DLD1 (cell line): ENCODE measurements around the gene ENHO.

Experiments
- in situ Hi-C: cut with HindIII; loops from 2 replicates; pipeline ENCODE4 v1.10.0; 2017; ENCODE audit warnings: low sequenced_read_pairs

The ENHO gene

GRCh38 chr9:34555936-34556525, 33.2 kb upstream of the ENHO start:
- in situ Hi-C loops, result no loop called here

GRCh38 chr9:34555500-34555899, 32.7 kb upstream of the ENHO start:
- in situ Hi-C loops, result no loop called here

GRCh38 chr9:34555002-34555348, 32.2 kb upstream of the ENHO start:
- in situ Hi-C loops, result no loop called here

- in situ Hi-C loops, result no loop called here
Measured at GRCh38 chr9:34554211-34555001, 31.6 kb upstream of the ENHO start.

- in situ Hi-C loops, result no loop called here
Measured at GRCh38 chr9:34553511-34554021, 30.8 kb upstream of the ENHO start.

- in situ Hi-C loops, result no loop called here
Measured at GRCh38 chr9:34552986-34553385, 30.2 kb upstream of the ENHO start.

- in situ Hi-C loops, result no loop called here
Measured at GRCh38 chr9:34552606-34552981, 29.8 kb upstream of the ENHO start.

GRCh38 chr9:34551751-34552605, 29.2 kb upstream of the ENHO start:
- in situ Hi-C loops, result no loop called here

- in situ Hi-C loops, result no loop called here
Measured at GRCh38 chr9:34550681-34551270, 28.0 kb upstream of the ENHO start.

- in situ Hi-C loops, result no loop called here
Measured at GRCh38 chr9:34550016-34550680, 27.4 kb upstream of the ENHO start.

GRCh38 chr9:34549407-34549732, 26.6 kb upstream of the ENHO start:
- in situ Hi-C loops, result no loop called here

GRCh38 chr9:34547960-34548611, 25.3 kb upstream of the ENHO start:
- in situ Hi-C loops, result no loop called here

GRCh38 chr9:34546834-34547827, 24.3 kb upstream of the ENHO start:
- in situ Hi-C loops, result no loop called here

GRCh38 chr9:34546102-34546833, 23.5 kb upstream of the ENHO start:
- in situ Hi-C loops, result no loop called here

- in situ Hi-C loops, result no loop called here
Measured at GRCh38 chr9:34545497-34545896, 22.7 kb upstream of the ENHO start.

- in situ Hi-C loops, result no loop called here
Measured at GRCh38 chr9:34544035-34544434, 21.2 kb upstream of the ENHO start.

- in situ Hi-C loops, result no loop called here
Measured at GRCh38 chr9:34541540-34541939, 18.8 kb upstream of the ENHO start.

GRCh38 chr9:34540827-34541226, 18.0 kb upstream of the ENHO start:
- in situ Hi-C loops, result no loop called here

GRCh38 chr9:34536685-34537084, 13.9 kb upstream of the ENHO start:
- in situ Hi-C loops, result no loop called here
